SK-N-MC (cell line): ENCODE data around the gene PLEKHA5.

ENCODE experiments used
- EZH2 ChIP-seq: fragments of 200-600 bp; sonication (generic); IDR thresholded peaks from one replicate; pipeline ENCODE4 v1.6.1; 2017; ENCODE audit warnings: antibody characterized with exemption
- POLR2AphosphoS5 ChIP-seq: IDR thresholded peaks from 2 replicates; pipeline ENCODE4 v1.6.1; 2012; ENCODE audit warnings: mild to moderate bottlenecking, low read depth, low read length, borderline replicate concordance

- TF ChIP-seq POLR2AphosphoS5 (no peak), EZH2 (no peak)
Observed at GRCh38 chr12:19139615-19140194, 10.2 kb downstream of the PLEKHA5 start.
